ENCODE data around the gene HRG.

DNA sequence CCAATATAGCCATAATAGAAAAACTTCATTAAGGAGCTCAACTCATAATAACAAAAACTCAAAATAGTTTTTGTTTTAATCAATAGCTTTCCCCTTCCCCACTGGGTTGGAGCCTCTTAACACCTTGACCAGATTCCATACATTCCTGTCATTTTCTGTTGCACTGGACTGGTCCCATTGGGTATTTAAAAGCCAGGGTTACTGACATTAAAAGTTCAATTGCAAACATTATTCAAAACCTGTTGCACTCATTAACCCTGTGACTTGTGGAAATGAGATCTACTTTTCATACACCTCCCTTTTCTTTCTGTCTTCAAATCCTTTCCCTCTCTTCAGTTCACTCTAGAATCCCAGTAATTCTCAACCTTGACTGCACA lies 1.7 kb upstream of the HRG start:
- TF ChIP-seq, protein P1, sequence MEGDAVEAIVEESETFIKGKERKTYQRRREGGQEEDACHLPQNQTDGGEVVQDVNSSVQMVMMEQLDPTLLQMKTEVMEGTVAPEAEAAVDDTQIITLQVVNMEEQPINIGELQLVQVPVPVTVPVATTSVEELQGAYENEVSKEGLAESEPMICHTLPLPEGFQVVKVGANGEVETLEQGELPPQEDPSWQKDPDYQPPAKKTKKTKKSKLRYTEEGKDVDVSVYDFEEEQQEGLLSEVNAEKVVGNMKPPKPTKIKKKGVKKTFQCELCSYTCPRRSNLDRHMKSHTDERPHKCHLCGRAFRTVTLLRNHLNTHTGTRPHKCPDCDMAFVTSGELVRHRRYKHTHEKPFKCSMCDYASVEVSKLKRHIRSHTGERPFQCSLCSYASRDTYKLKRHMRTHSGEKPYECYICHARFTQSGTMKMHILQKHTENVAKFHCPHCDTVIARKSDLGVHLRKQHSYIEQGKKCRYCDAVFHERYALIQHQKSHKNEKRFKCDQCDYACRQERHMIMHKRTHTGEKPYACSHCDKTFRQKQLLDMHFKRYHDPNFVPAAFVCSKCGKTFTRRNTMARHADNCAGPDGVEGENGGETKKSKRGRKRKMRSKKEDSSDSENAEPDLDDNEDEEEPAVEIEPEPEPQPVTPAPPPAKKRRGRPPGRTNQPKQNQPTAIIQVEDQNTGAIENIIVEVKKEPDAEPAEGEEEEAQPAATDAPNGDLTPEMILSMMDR (conservative IDR thresholded peaks at IDR 0.05) = no peak
- TF ChIP-seq EZH2 (IDR thresholded peaks at IDR 0.05; ENCODE audit: low read depth) = no peak

All from PC-9 (cell line).